ENCODE data around the gene MAPK8IP3.

The MAPK8IP3 gene

GRCh38 chr16:1775006-1775845, 69.2 kb downstream of the MAPK8IP3 start:
- no peak for DNase-seq

GRCh38 chr16:1775846-1776671, 70.1 kb downstream of the MAPK8IP3 start:
- no peak for DNase-seq

- DNase-seq = no peak
These were observed 70.6 kb downstream of the MAPK8IP3 start for GRCh38 chr16:1776672-1776955.

- DNase-seq = no peak
These were observed 71.0 kb downstream of the MAPK8IP3 start for GRCh38 chr16:1776991-1777374.

GRCh38 chr16:1777375-1778199, 71.6 kb downstream of the MAPK8IP3 start:
- no peak for DNase-seq

GRCh38 chr16:1778200-1779179, 72.5 kb downstream of the MAPK8IP3 start:
- no peak for DNase-seq

GRCh38 chr16:1779234-1779701, 73.3 kb downstream of the MAPK8IP3 start:
- no peak for DNase-seq

- no peak for DNase-seq
These were observed 74.0 kb downstream of the MAPK8IP3 start for GRCh38 chr16:1779741-1780676.

- DNase-seq = no peak
These were observed 74.7 kb downstream of the MAPK8IP3 start for GRCh38 chr16:1780677-1781072.

- no peak for DNase-seq
These were observed 75.3 kb downstream of the MAPK8IP3 start for GRCh38 chr16:1781254-1781653.

GRCh38 chr16:1781758-1782407, 75.9 kb downstream of the MAPK8IP3 start:
- no peak for DNase-seq

GRCh38 chr16:1782408-1783264, 76.6 kb downstream of the MAPK8IP3 start, which contains the start of the genes NUBP2 and SPSB3:
NUBP2 (plus strand) TSS chr16:1782960; CDS start chr16:1783021, 61 bp downstream.
SPSB3 (minus strand) TSS chr16:1782571; CDS start chr16:1781483, 1,088 bp downstream.
- peak; percentile 100 for DNase-seq

GRCh38 chr16:1784977-1785845, 79.2 kb downstream of the MAPK8IP3 start:
- no peak for DNase-seq

GRCh38 chr16:1785846-1786170, 79.8 kb downstream of the MAPK8IP3 start:
- no peak for DNase-seq

GRCh38 chr16:1786242-1787055, 80.5 kb downstream of the MAPK8IP3 start:
- DNase-seq = no peak

GRCh38 chr16:1787056-1787321, 81.0 kb downstream of the MAPK8IP3 start:
- no peak for DNase-seq

- no peak for DNase-seq
These were observed 81.5 kb downstream of the MAPK8IP3 start for GRCh38 chr16:1787322-1788094.

Data from NCI-H2081 (cell line).